ENCODE results near the gene KLHL5.

KLHL5 gene

DNA sequence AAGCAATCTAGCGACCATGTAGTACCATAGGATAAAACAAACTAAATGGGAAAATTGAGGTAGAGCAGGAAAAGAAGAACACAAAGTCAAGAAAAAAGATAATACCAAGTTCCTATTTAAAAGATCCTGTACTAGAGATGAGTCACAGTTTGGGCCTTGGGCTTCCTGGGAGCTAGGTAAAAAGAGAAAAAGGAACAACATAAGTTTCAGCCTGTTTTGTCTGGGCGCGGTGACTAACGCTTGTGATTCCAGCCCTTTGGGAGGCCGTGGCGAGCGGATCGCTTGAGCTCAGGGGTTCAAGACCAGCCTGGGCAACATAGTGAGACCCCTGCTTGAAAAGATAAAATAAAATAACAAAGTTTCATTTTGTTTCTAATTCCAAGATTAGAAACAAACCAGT lies 15.8 kb upstream of the KLHL5 start:
- Mint-ChIP-seq H3K9me3 (no peaks in the 10 kb centered on the region), H3K36me3 (ENCODE audit: insufficient read depth) (peaks cover 7% of the 10 kb centered on the region), H3K27ac (ENCODE audit: low read depth) (peak overlapping the region; percentile 79), H3K27me3 (no peaks in the 10 kb centered on the region), H3K4me3 (peak overlapping the region; percentile 88), H3K4me1 (peaks cover 31% of the 10 kb centered on the region)
- DNase-seq (ENCODE audit: low spot score in 2 of 2) (no peak), ATAC-seq (replicated peaks; ENCODE audit: extremely low read depth, poor library complexity, severe bottlenecking) (no peak)

- Mint-ChIP-seq H3K9me3 (no peaks in the 10 kb centered on the region), H3K4me3 (no peak overlapping the region), H3K4me1 (peaks cover 31% of the 10 kb centered on the region), H3K36me3 (ENCODE audit: insufficient read depth) (peaks cover 7% of the 10 kb centered on the region), H3K27ac (ENCODE audit: low read depth) (no peak overlapping the region), H3K27me3 (no peaks in the 10 kb centered on the region)
- DNase-seq (ENCODE audit: low spot score in 2 of 2) = no peak
- no peak for ATAC-seq (replicated peaks; ENCODE audit: extremely low read depth, poor library complexity, severe bottlenecking)
These were observed 14.4 kb upstream of the KLHL5 start for GRCh38 chr4:39047681-39048080.

DNA sequence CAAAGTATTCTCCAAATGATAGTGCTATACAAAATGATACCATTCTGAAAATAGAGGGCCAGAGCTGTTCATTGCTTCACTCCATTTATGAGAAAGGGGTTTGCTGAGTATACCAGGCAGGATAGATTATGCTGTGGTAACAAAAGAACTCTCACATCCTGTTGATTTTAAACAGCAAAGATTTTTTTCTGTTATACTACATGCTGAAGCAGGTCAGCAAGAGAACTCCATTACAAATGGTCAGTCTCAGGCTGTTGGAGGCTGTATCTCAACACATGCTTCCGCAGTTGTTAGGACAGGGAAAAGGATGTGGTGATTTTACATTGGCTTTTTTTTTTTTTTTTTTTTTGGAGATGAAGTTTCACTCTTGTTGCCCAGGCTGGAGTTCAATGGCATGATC lies 13.7 kb upstream of the KLHL5 start:
- H3K27ac Mint-ChIP-seq (ENCODE audit: low read depth) = no peak overlapping the region
- H3K36me3 Mint-ChIP-seq (ENCODE audit: insufficient read depth) = peaks cover 7% of the 10 kb centered on the region
- no peaks in the 10 kb centered on the region for H3K9me3 Mint-ChIP-seq
- no peak for DNase-seq (ENCODE audit: low spot score in 2 of 2)
- no peak overlapping the region for H3K4me3 Mint-ChIP-seq
- H3K27me3 Mint-ChIP-seq = no peaks in the 10 kb centered on the region
- no peak for ATAC-seq (replicated peaks; ENCODE audit: extremely low read depth, poor library complexity, severe bottlenecking)
- peaks cover 27% of the 10 kb centered on the region for H3K4me1 Mint-ChIP-seq

- H3K9me3 Mint-ChIP-seq = no peaks in the 10 kb centered on the region
- DNase-seq (ENCODE audit: low spot score in 2 of 2) (no peak), ATAC-seq (replicated peaks; ENCODE audit: extremely low read depth, poor library complexity, severe bottlenecking) (no peak)
- no peaks in the 10 kb centered on the region for H3K36me3 Mint-ChIP-seq (ENCODE audit: insufficient read depth)
- H3K27me3 Mint-ChIP-seq = no peaks in the 10 kb centered on the region
- H3K4me3 Mint-ChIP-seq = no peak overlapping the region
- no peak overlapping the region for H3K27ac Mint-ChIP-seq (ENCODE audit: low read depth)
- H3K4me1 Mint-ChIP-seq = peaks cover 19% of the 10 kb centered on the region
These were observed 11.4 kb upstream of the KLHL5 start for GRCh38 chr4:39050590-39050989.

- DNase-seq (ENCODE audit: low spot score in 2 of 2) (no peak), ATAC-seq (replicated peaks; ENCODE audit: extremely low read depth, poor library complexity, severe bottlenecking) (no peak)
- Mint-ChIP-seq H3K9me3 (no peaks in the 10 kb centered on the region), H3K4me1 (peaks cover 11% of the 10 kb centered on the region), H3K27ac (ENCODE audit: low read depth) (no peak overlapping the region), H3K4me3 (no peak overlapping the region), H3K36me3 (ENCODE audit: insufficient read depth) (no peaks in the 10 kb centered on the region), H3K27me3 (no peaks in the 10 kb centered on the region)
These were observed 10.5 kb upstream of the KLHL5 start for GRCh38 chr4:39051492-39051891.

DNA sequence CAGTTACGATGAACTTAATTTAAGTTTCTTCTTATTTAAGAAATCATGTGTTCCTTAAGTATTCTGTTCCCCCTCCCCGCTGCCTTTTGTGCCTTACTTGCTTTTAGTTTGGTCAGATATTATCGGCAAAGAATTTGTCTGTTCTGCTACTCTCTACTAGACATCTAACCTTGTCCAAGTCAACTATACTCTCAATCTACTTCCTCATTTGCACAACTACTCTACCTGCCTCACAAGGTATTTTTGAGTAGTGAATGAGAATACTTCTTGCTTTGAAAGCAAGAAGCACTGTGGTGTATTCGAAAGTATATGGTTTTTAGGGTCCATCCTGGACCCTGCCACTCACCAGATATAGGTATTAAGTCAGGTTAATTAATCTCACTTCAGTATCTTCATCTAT lies 8.0 kb upstream of the KLHL5 start:
- H3K27me3 Mint-ChIP-seq = no peaks in the 10 kb centered on the region
- no peak for ATAC-seq (replicated peaks; ENCODE audit: extremely low read depth, poor library complexity, severe bottlenecking)
- H3K4me3 Mint-ChIP-seq = no peak overlapping the region
- H3K36me3 Mint-ChIP-seq (ENCODE audit: insufficient read depth) = peaks cover 2% of the 10 kb centered on the region
- no peak for DNase-seq (ENCODE audit: low spot score in 2 of 2)
- H3K4me1 Mint-ChIP-seq = no peaks in the 10 kb centered on the region
- H3K9me3 Mint-ChIP-seq = no peaks in the 10 kb centered on the region
- no peak overlapping the region for H3K27ac Mint-ChIP-seq (ENCODE audit: low read depth)

GRCh38 chr4:39054497-39054896 lies 7.5 kb upstream of the KLHL5 start:
- Mint-ChIP-seq H3K36me3 (ENCODE audit: insufficient read depth) (peaks cover 2% of the 10 kb centered on the region), H3K27ac (ENCODE audit: low read depth) (no peak overlapping the region), H3K9me3 (no peaks in the 10 kb centered on the region), H3K4me1 (no peaks in the 10 kb centered on the region), H3K27me3 (no peaks in the 10 kb centered on the region), H3K4me3 (no peak overlapping the region)
- ATAC-seq (replicated peaks; ENCODE audit: extremely low read depth, poor library complexity, severe bottlenecking) = no peak
- no peak for DNase-seq (ENCODE audit: low spot score in 2 of 2)

GRCh38 chr4:39056023-39056422 lies 6.0 kb upstream of the KLHL5 start:
- DNase-seq (ENCODE audit: low spot score in 2 of 2) = no peak
- Mint-ChIP-seq H3K9me3 (no peaks in the 10 kb centered on the region), H3K4me3 (no peak overlapping the region), H3K36me3 (ENCODE audit: insufficient read depth) (peaks cover 2% of the 10 kb centered on the region), H3K4me1 (no peaks in the 10 kb centered on the region), H3K27me3 (no peaks in the 10 kb centered on the region), H3K27ac (ENCODE audit: low read depth) (no peak overlapping the region)
- no peak for ATAC-seq (replicated peaks; ENCODE audit: extremely low read depth, poor library complexity, severe bottlenecking)

- Mint-ChIP-seq H3K4me1 (peaks cover 15% of the 10 kb centered on the region), H3K4me3 (no peak overlapping the region), H3K27ac (ENCODE audit: low read depth) (no peak overlapping the region), H3K27me3 (no peaks in the 10 kb centered on the region), H3K9me3 (no peaks in the 10 kb centered on the region), H3K36me3 (ENCODE audit: insufficient read depth) (peaks cover 2% of the 10 kb centered on the region)
- DNase-seq (ENCODE audit: low spot score in 2 of 2) (no peak), ATAC-seq (replicated peaks; ENCODE audit: extremely low read depth, poor library complexity, severe bottlenecking) (no peak)
These were observed 575 bp upstream of the KLHL5 start for GRCh38 chr4:39061457-39061856.

GRCh38 chr4:39062770-39063097 lies 702 bp downstream of the KLHL5 start:
- ATAC-seq (replicated peaks; ENCODE audit: extremely low read depth, poor library complexity, severe bottlenecking) (no peak), DNase-seq (ENCODE audit: low spot score in 2 of 2) (no peak)
- no peaks in the 10 kb centered on the region for H3K36me3 Mint-ChIP-seq (ENCODE audit: insufficient read depth)
- H3K27ac Mint-ChIP-seq (ENCODE audit: low read depth) = no peak overlapping the region
- H3K4me3 Mint-ChIP-seq = no peak overlapping the region
- H3K9me3 Mint-ChIP-seq = no peaks in the 10 kb centered on the region
- no peaks in the 10 kb centered on the region for H3K27me3 Mint-ChIP-seq
- H3K4me1 Mint-ChIP-seq = peaks cover 15% of the 10 kb centered on the region

GRCh38 chr4:39063430-39063829 lies 1.4 kb downstream of the KLHL5 start:
- Mint-ChIP-seq H3K27ac (ENCODE audit: low read depth) (no peak overlapping the region), H3K27me3 (no peaks in the 10 kb centered on the region), H3K9me3 (no peaks in the 10 kb centered on the region), H3K4me1 (peaks cover 15% of the 10 kb centered on the region), H3K4me3 (no peak overlapping the region), H3K36me3 (ENCODE audit: insufficient read depth) (no peaks in the 10 kb centered on the region)
- ATAC-seq (replicated peaks; ENCODE audit: extremely low read depth, poor library complexity, severe bottlenecking) (no peak), DNase-seq (ENCODE audit: low spot score in 2 of 2) (no peak)

DNA sequence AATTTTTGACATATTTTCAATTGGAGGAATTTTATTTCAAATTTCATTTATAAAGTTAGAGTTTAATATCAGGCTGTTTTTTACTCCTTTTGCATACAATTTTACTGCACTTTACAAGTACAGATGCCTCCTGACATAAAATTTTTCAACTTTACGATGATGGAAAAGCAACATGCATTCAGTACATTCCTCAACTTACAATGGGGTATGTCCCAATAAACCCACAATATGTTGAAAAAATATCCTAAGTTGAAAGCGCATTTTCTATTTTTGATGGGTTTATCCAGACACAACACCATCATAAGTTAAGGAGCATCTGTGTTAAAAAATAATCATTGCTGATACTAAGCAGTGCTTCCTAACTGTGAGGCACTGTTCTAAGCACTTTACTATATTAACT lies 4.3 kb downstream of the KLHL5 start:
- Mint-ChIP-seq H3K4me3 (no peak overlapping the region), H3K27ac (ENCODE audit: low read depth) (no peak overlapping the region), H3K4me1 (peaks cover 20% of the 10 kb centered on the region), H3K27me3 (no peaks in the 10 kb centered on the region), H3K9me3 (no peaks in the 10 kb centered on the region), H3K36me3 (ENCODE audit: insufficient read depth) (no peaks in the 10 kb centered on the region)
- ATAC-seq (replicated peaks; ENCODE audit: extremely low read depth, poor library complexity, severe bottlenecking) = no peak
- DNase-seq (ENCODE audit: low spot score in 2 of 2) = no peak

DNA sequence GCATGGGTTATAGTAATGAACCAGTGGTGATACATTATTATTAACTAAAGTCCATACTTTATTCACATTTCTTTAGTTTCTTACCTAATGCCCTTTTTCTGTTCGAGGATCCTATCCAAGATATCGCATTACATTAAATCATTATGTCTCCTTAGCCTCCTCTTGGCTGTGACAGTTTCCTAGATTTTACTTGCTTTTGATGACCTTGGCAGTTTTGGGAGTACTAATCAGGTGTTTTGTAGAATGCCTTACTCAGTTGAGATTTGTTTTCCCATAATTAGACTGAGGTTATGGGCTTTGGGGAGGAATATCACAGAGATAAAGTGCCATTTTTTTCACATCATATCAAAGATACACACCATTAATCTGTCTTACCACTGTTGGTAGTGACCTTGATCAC lies 5.0 kb downstream of the KLHL5 start:
- H3K27ac Mint-ChIP-seq (ENCODE audit: low read depth) = no peak overlapping the region
- DNase-seq (ENCODE audit: low spot score in 2 of 2) = no peak
- H3K9me3 Mint-ChIP-seq = no peaks in the 10 kb centered on the region
- no peak for ATAC-seq (replicated peaks; ENCODE audit: extremely low read depth, poor library complexity, severe bottlenecking)
- H3K36me3 Mint-ChIP-seq (ENCODE audit: insufficient read depth) = no peaks in the 10 kb centered on the region
- peaks cover 14% of the 10 kb centered on the region for H3K4me1 Mint-ChIP-seq
- H3K27me3 Mint-ChIP-seq = no peaks in the 10 kb centered on the region
- no peak overlapping the region for H3K4me3 Mint-ChIP-seq

DNA sequence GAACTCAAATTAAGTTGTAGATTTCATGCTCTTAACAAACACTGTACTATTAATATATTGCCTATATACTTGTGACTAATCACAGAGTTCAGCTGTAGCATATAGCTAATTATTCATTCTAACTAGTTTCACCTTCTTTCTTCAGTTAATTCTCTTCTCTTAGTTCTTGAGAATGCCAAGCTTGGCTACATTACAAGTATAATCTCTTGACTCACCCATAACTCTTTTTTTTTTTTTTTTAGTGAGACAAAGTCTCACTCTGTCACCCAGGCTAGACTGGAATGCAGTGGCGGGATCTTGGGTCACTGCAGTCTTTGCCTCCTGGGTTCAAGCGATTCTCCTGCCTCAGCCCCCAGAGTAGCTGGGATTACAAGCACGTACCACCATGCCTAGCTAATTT lies 5.4 kb downstream of the KLHL5 start:
- ATAC-seq (replicated peaks; ENCODE audit: extremely low read depth, poor library complexity, severe bottlenecking) (no peak), DNase-seq (ENCODE audit: low spot score in 2 of 2) (no peak)
- no peak overlapping the region for H3K4me3 Mint-ChIP-seq
- H3K27me3 Mint-ChIP-seq = no peaks in the 10 kb centered on the region
- peaks cover 9% of the 10 kb centered on the region for H3K4me1 Mint-ChIP-seq
- no peak overlapping the region for H3K27ac Mint-ChIP-seq (ENCODE audit: low read depth)
- H3K9me3 Mint-ChIP-seq = no peaks in the 10 kb centered on the region
- H3K36me3 Mint-ChIP-seq (ENCODE audit: insufficient read depth) = no peaks in the 10 kb centered on the region

Measured in central memory CD8-positive, alpha-beta T cell (primary cell).